ENCODE results near the gene KATNAL2.

- no peak for TF ChIP-seq CTCF (IDR thresholded peaks at IDR 0.05; ENCODE audit: insufficient read depth, low read length, poor library complexity, severe bottlenecking)
- no peak for TF ChIP-seq EZH2phosphoT487 (conservative IDR thresholded peaks at IDR 0.05; ENCODE audit: low read length)
Observed at GRCh38 chr18:46917108-46917802, at the start of gene KATNAL2, which contains the start of gene PIAS2.

All from SU-DHL-6 (cell line).